B cell (primary cell): Measurements from ENCODE around the gene HIPK2. TPM values are rescaled to one million over a fixed set of nuclear protein-coding genes. Genes with fewer than 3 reads are reported as not detected.

Source experiments
- ATAC-seq: fragments of 200-7000 bp; cut with Tn5 transposase; one replicate; pipeline ENCODE4 v1.10.0; 2021; ENCODE audit warnings: low read depth, mild to moderate bottlenecking, moderate number of reproducible peaks, moderate library complexity
- CTCF ChIA-PET: fragments of 350-600 bp; sonication (Branson Sonifier 250); formaldehyde crosslinking; loops from one replicate; lab custom pipeline; 2021; ENCODE audit warnings: antibody characterized with exemption, inconsistent platforms; lab: Charles Lee
- POLR2A ChIA-PET: fragments of 350-600 bp; sonication (Branson Sonifier 250); formaldehyde crosslinking; loops from one replicate; lab custom pipeline; 2021; ENCODE audit warnings: antibody characterized with exemption; lab: Charles Lee
- DNase-seq: peaks from one replicate; pipeline ENCODE4 v3.0.0; 2013
- H2AFZ ChIP-seq: 2 replicates; pipeline ENCODE4 v1.6.1; 2012; ENCODE audit warnings: mild to moderate bottlenecking, low read depth, low read length; ENCODE audit not compliant: insufficient read depth, poor library complexity, severe bottlenecking
- H3K27ac ChIP-seq, 2 donors: 1 replicate in 1 of 2; 2 replicates in 1 of 2; pipeline ENCODE4 v1.5.1; 2012 to 2013; ENCODE audit warnings: low read length in 2 of 2, mild to moderate bottlenecking in 2 of 2, moderate library complexity in 1 of 2
- H3K27me3 ChIP-seq, 4 experiments: fragments of 200-600 bp in 1 of 4; sonication (generic) in 1 of 4; replicated peaks in 1 of 4; 1 replicate in 2 of 4; 2 replicates in 2 of 4; pipeline versions ENCODE4 v1.6.1 to v1.7.0; 2013 to 2016; ENCODE audit warnings: low read length in 3 of 4, mild to moderate bottlenecking in 2 of 4, mixed read lengths in 1 of 4, moderate library complexity in 1 of 4; ENCODE audit not compliant: insufficient read depth in 4 of 4, control insufficient read depth in 3 of 4; ENCODE audit errors: control extremely low read depth in 1 of 4
- H3K36me3 ChIP-seq, 2 experiments: replicated peaks in 1 of 2; 1 replicate in 1 of 2; 2 replicates in 1 of 2; pipeline versions ENCODE4 v1.6.1 to v1.7.1; 2013; ENCODE audit warnings: low read length in 1 of 2; ENCODE audit not compliant: insufficient read depth in 2 of 2, control insufficient read depth in 1 of 2; ENCODE audit errors: control extremely low read depth in 1 of 2, extremely low read depth in 1 of 2
- H3K4me1 ChIP-seq, 2 donors: fragments of 200-600 bp in 1 of 2; sonication (generic) in 1 of 2; 1 replicate in 1 of 2; 2 replicates in 1 of 2; pipeline versions ENCODE4 v1.5.1 to v1.6.1; 2013 to 2017; ENCODE audit warnings: low read length in 2 of 2; ENCODE audit not compliant: control insufficient read depth in 2 of 2, insufficient read depth in 2 of 2
- H3K4me2 ChIP-seq: replicated peaks from 2 replicates; pipeline ENCODE3; 2012; ENCODE audit warnings: mild to moderate bottlenecking, low read depth, low read length; ENCODE audit not compliant: poor library complexity, severe bottlenecking
- H3K4me3 ChIP-seq, 5 experiments: fragments of 200-600 bp in 1 of 5; sonication (generic) in 1 of 5; 1 replicate in 3 of 5; 2 replicates in 2 of 5; pipeline versions ENCODE4 v1.5.1 to v1.7.0; 2011 to 2016; ENCODE audit warnings: low read length in 4 of 5, mild to moderate bottlenecking in 4 of 5, low read depth in 2 of 5, control low read depth in 1 of 5, moderate library complexity in 1 of 5; ENCODE audit not compliant: insufficient read depth in 1 of 5; ENCODE audit errors: control extremely low read depth in 1 of 5, extremely low read depth in 1 of 5
- H3K79me2 ChIP-seq: fragments of 200-600 bp; sonication (generic); one replicate; pipeline ENCODE4 v1.6.0; 2016; ENCODE audit warnings: low read length; ENCODE audit not compliant: control insufficient read depth, insufficient read depth
- H3K9ac ChIP-seq: fragments of 200-600 bp; sonication (generic); 2 replicates; pipeline ENCODE4 v1.6.1; 2017; ENCODE audit warnings: mild to moderate bottlenecking, low read length, moderate library complexity
- H3K9me3 ChIP-seq, 3 donors: one replicate each; pipeline versions ENCODE4 v1.6.1 to v1.7.1; 2013; ENCODE audit warnings: low read length in 2 of 3; ENCODE audit not compliant: control insufficient read depth in 2 of 3, insufficient read depth in 1 of 3; ENCODE audit errors: control extremely low read depth in 1 of 3
- H4K20me1 ChIP-seq: 2 replicates; pipeline ENCODE4 v1.6.0; 2012; ENCODE audit warnings: mild to moderate bottlenecking, low read length; ENCODE audit not compliant: insufficient read depth, control insufficient read depth, poor library complexity, severe bottlenecking
- H3K27ac Mint-ChIP-seq: one replicate; pipeline ENCODE4 v1.8.0; 2021; ENCODE audit warnings: mixed read lengths
- H3K27me3 Mint-ChIP-seq: one replicate; pipeline ENCODE4 v1.8.0; 2021; ENCODE audit warnings: mixed read lengths
- H3K4me1 Mint-ChIP-seq: one replicate; pipeline ENCODE4 v1.8.0; 2021; ENCODE audit warnings: mixed read lengths
- H3K4me3 Mint-ChIP-seq: one replicate; pipeline ENCODE4 v1.8.0; 2021; ENCODE audit warnings: mixed read lengths
- H3K9me3 Mint-ChIP-seq: one replicate; pipeline ENCODE4 v1.8.0; 2022; ENCODE audit warnings: mixed read lengths; ENCODE audit not compliant: insufficient read depth
- EZH2 ChIP-seq: IDR thresholded peaks from 2 replicates; pipeline ENCODE4 v1.6.1; 2012; ENCODE audit warnings: borderline replicate concordance, low read depth, mild to moderate bottlenecking, moderate library complexity, low read length; ENCODE audit not compliant: insufficient read depth, poor library complexity, severe bottlenecking
- WGBS: methylation state at CpG from one replicate; pipeline ENCODE4 v1.1.5; 2013; ENCODE audit warnings: missing lambda C conversion rate; ENCODE audit not compliant: insufficient coverage; 5-methylcytosine and 5-hydroxymethylcytosine counted together
- intact Hi-C: fragments of 100-400 bp; cut with micrococcal nuclease; formaldehyde crosslinking; loops from one replicate; pipeline ENCODE4 v1.10.0; 2022
- polyA minus RNA-seq: library from RNA; depleted of rRNA, polyadenylated mRNA; stranded (reverse); fragments of >200 nt; gene quantifications from 2 replicates; pipeline ENCODE4 v1.2.3, GENCODE V29; 2012
- polyA plus RNA-seq: library from polyadenylated mRNA; depleted of rRNA; stranded (reverse); fragments of >200 nt; gene quantifications from 2 replicates; pipeline ENCODE4 v1.2.3, GENCODE V29; 2012
- total RNA-seq, 2 donors: library from RNA; stranded (reverse); fragments of 120-200 nt in 1 of 2; gene quantifications; 1 replicate in 1 of 2; 2 replicates in 1 of 2; pipeline versions ENCODE4 v1.2.3 to v1.2.4, GENCODE V29; 2013 to 2022
- TF ChIP-seq, protein P1 (sequence below): fragments of 200-600 bp; IDR thresholded peaks from one replicate; pipeline ENCODE4 v1.8.0; 2022; ENCODE audit warnings: antibody characterized with exemption, mild to moderate bottlenecking

HIPK2 gene
- total RNA-seq (58.2 and 60.5 TPM in 2 replicates), polyA plus RNA-seq (4.9 and 6.8 TPM in 2 replicates), polyA minus RNA-seq (14.9 and 26.8 TPM in 2 replicates)
- total RNA-seq (2013) = 7.5 TPM

DNA sequence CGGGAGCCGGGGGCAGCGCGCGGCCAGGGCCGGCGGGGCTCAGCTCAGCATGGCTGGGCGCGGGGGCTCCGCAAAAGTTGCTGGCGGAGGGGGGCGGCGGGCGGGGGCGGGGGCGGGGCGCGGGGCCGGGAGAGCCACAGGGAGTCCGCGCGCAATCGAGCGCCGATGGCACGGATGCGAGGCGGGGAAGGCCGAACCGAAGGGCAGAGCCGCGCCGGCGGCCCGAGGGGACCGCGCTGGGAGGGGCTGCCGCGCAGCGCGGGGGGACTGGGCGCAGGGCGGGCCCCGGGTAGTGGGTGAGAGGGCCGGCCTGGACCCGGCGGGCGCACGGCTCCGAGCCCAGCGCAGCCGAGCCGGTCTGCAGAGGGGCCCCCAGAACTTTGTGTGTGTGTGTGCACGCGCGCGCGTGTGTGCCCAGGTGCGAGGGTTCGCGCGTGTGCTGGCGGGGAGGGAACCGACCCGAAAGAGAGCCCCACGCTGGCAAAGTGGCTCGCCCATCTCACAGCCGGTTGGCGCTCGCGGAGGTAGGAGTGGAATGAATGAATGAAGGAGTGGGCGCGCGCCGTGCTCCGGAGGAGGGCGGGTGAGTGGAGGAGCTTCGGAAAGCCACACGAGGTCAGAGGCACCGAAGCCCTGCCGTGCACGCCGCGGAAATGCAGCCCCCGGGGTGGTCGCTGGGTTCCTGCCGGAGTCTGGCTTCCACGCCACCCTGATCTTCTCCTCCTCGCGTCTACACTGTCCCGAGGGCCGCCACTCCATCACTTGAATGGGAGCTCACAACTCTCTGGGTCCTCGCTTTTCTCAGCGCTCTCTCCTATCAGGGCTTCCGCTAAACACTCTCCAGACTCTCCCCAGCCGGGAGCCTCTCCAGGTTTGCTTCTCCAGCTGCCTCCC lies at the start of gene HIPK2:
Gene HIPK2, minus strand, starts transcription at position 51 of the 894 bp plus-strand sequence. CDS start 375 bp downstream, outside the sequence.
- Histone ChIP-seq H3K4me3 (peak within 1 kb of the TSS; percentile 71 to 97 (median 78)), H4K20me1 (no peaks in the 10 kb centered on the region), H3K9ac (peak within 1 kb of the TSS; percentile 85), H3K27me3 (peaks cover 0 to 5% (median 1%) of the 10 kb centered on the region in 4 experiments), H3K4me1 (peaks cover 11 to 23% of the 10 kb centered on the region in 2 donors), H2AFZ (peak within 1 kb of the TSS; percentile 90), H3K27ac (peak within 1 kb of the TSS; percentile 66 to 81), H3K36me3 (no peaks in the 10 kb centered on the region), H3K4me2 (peak within 1 kb of the TSS; percentile 88), H3K9me3 (no peaks in the 10 kb centered on the region), H3K79me2 (peaks cover 23% of the 10 kb centered on the region)
- H3K4me1 Mint-ChIP-seq = peaks cover 35% of the 10 kb centered on the region
- intact Hi-C loops = loop anchor here (2.0 to 10.0 kb wide), 8 partner anchors 46 to 543 kb away; partner anchors contain the start of genes KDM7A, TBXAS1 and UBN2
- peak within 1 kb of the TSS; percentile 98 for H3K4me3 Mint-ChIP-seq
- ChIA-PET POLR2A (interaction anchor here (0.6 to 1.7 kb wide), 7 partner anchors 44 to 139 kb away, joined by 3 to 6 read pairs (median 4); no protein-coding TSS in a partner anchor), CTCF (interaction anchor here (0.8 to 4.1 kb wide), 4 partner anchors 30 to 224 kb away, joined by 3 to 21 read pairs (median 4); no protein-coding TSS in a partner anchor)
- DNase-seq (peak; percentile 82), ATAC-seq (peak; percentile 78)
- H3K9me3 Mint-ChIP-seq = no peaks in the 10 kb centered on the region
- H3K27ac Mint-ChIP-seq = peak within 1 kb of the TSS; percentile 95
- 0% methylated on average over 85 of the region's 96 CpGs for WGBS
- TF ChIP-seq, protein P1, sequence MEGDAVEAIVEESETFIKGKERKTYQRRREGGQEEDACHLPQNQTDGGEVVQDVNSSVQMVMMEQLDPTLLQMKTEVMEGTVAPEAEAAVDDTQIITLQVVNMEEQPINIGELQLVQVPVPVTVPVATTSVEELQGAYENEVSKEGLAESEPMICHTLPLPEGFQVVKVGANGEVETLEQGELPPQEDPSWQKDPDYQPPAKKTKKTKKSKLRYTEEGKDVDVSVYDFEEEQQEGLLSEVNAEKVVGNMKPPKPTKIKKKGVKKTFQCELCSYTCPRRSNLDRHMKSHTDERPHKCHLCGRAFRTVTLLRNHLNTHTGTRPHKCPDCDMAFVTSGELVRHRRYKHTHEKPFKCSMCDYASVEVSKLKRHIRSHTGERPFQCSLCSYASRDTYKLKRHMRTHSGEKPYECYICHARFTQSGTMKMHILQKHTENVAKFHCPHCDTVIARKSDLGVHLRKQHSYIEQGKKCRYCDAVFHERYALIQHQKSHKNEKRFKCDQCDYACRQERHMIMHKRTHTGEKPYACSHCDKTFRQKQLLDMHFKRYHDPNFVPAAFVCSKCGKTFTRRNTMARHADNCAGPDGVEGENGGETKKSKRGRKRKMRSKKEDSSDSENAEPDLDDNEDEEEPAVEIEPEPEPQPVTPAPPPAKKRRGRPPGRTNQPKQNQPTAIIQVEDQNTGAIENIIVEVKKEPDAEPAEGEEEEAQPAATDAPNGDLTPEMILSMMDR = no peak
- H3K27me3 Mint-ChIP-seq = peaks cover 16% of the 10 kb centered on the region

- H3K27me3 Mint-ChIP-seq = peaks cover 10% of the 10 kb centered on the region
- intact Hi-C loops = loop anchor here (5.0 kb wide), 1 partner anchor 80 kb away; no protein-coding TSS in a partner anchor
- Histone ChIP-seq H2AFZ (no peak overlapping the region), H3K4me1 (peaks cover 32 to 34% of the 10 kb centered on the region in 2 donors), H3K27ac (no peak overlapping the region), H3K36me3 (no peaks in the 10 kb centered on the region), H3K4me2 (no peak overlapping the region), H3K4me3 (no peak overlapping the region), H3K9me3 (peaks cover 0 to 3% (median 0%) of the 10 kb centered on the region in 3 donors), H3K79me2 (no peaks in the 10 kb centered on the region), H3K9ac (no peak overlapping the region), H4K20me1 (no peaks in the 10 kb centered on the region), H3K27me3 (no peaks in the 10 kb centered on the region)
- CTCF ChIA-PET = no interaction called here
- no peaks in the 10 kb centered on the region for H3K9me3 Mint-ChIP-seq
- DNase-seq (no peak), ATAC-seq (no peak)
- TF ChIP-seq EZH2 = no peak
- TF ChIP-seq, protein P1 = no peak
- no peak overlapping the region for H3K4me3 Mint-ChIP-seq
- no peak overlapping the region for H3K27ac Mint-ChIP-seq
- POLR2A ChIA-PET = no interaction called here
- peaks cover 34% of the 10 kb centered on the region for H3K4me1 Mint-ChIP-seq
Observed at GRCh38 chr7:139827042-139827441, 49.2 kb upstream of the HIPK2 start.
